ENCODE measurements around the gene PRKAG2.

Gene PRKAG2

GRCh38 chr7:151507806-151508205 is 369.1 kb downstream of the PRKAG2 start:
- no peaks in the 10 kb centered on the region for H3K9me3 ChIP-seq (ENCODE audit: control insufficient read depth in 2 of 2, low read length in 2 of 2)
- H3K36me3 ChIP-seq (ENCODE audit: control insufficient read depth in 2 of 2, insufficient read depth in 2 of 2, low read length in 2 of 2), result no peaks in the 10 kb centered on the region
- H3K27ac ChIP-seq (ENCODE audit: low read length), result no peak overlapping the region
- H3K4me1 ChIP-seq (ENCODE audit: control insufficient read depth, insufficient read depth, low read length), result peaks cover 23% of the 10 kb centered on the region
- H3K27me3 ChIP-seq (ENCODE audit: control insufficient read depth in 1 of 2, insufficient read depth in 2 of 2, low read length in 2 of 2), result no peaks in the 10 kb centered on the region
- no peak overlapping the region for H3K4me3 ChIP-seq (ENCODE audit: low read length in 2 of 2)
- no peak overlapping the region for H3K9ac ChIP-seq (ENCODE audit: low read length in 2 of 2)

GRCh38 chr7:151506901-151507382 is 370.0 kb downstream of the PRKAG2 start:
- Histone ChIP-seq H3K9me3 (ENCODE audit: control insufficient read depth in 2 of 2, low read length in 2 of 2) (no peaks in the 10 kb centered on the region), H3K9ac (ENCODE audit: low read length in 2 of 2) (peak overlapping the region in 1 of 2 donors; percentile 23), H3K27me3 (ENCODE audit: control insufficient read depth in 1 of 2, insufficient read depth in 2 of 2, low read length in 2 of 2) (no peaks in the 10 kb centered on the region), H3K4me3 (ENCODE audit: low read length in 2 of 2) (peak overlapping the region in 1 of 2 donors; percentile 24), H3K27ac (ENCODE audit: low read length) (peak overlapping the region; percentile 56), H3K36me3 (ENCODE audit: control insufficient read depth in 2 of 2, insufficient read depth in 2 of 2, low read length in 2 of 2) (no peaks in the 10 kb centered on the region), H3K4me1 (ENCODE audit: control insufficient read depth, insufficient read depth, low read length) (peaks cover 24% of the 10 kb centered on the region)

Measured in stomach smooth muscle (tissue), 2 donors.